HCT116 (cell line): ENCODE measurements around the gene CAGE1. TPM values are rescaled to one million over a fixed set of nuclear protein-coding genes. Genes with fewer than 3 reads are reported as not detected.

Experiments
- ATAC-seq: fragments of 200-7000 bp; cut with Tn5 transposase; 2 replicates; pipeline ENCODE4 v1.9.1; 2020; ENCODE audit warnings: mild to moderate bottlenecking, moderate library complexity
- BruUV-seq: library from RNA; stranded (reverse); fragments of 400-500 nt; replicated peaks from 2 replicates; lab custom pipeline; 2021; lab: Mats Ljungman, UMichigan
- CTCF ChIA-PET: fragments of 300-600 bp; sonication (Branson Sonifier 250); formaldehyde crosslinking; loops from one replicate; lab custom pipeline; 2021; ENCODE audit warnings: antibody characterized with exemption; lab: Charles Lee
- POLR2A ChIA-PET: fragments of 300-600, 350-600 bp; sonication (Branson Sonifier 250); formaldehyde crosslinking; loops from one replicate; lab custom pipeline; 2021; ENCODE audit warnings: antibody characterized with exemption; lab: Charles Lee
- RAD21 ChIA-PET, 2 experiments: fragments of 300-600 bp; sonication (Branson Sonifier 250); formaldehyde crosslinking; loops; one replicate each; lab custom pipeline; 2023; ENCODE audit warnings: low total read pairs in 2 of 2; ENCODE audit not compliant: uncharacterized antibody in 2 of 2, unreplicated experiment in 2 of 2, low non-redundant PET in 1 of 2; lab: Charles Lee
- DNase-seq: peaks from one replicate; pipeline ENCODE4 v3.0.0-alpha.2; 2010; ENCODE audit warnings: low read depth, low spot score
- H2AFZ ChIP-seq: fragments of 200-600 bp; shearing (Covaris generic), sonication (generic); 2 replicates; pipeline ENCODE4 v1.6.1; 2017; ENCODE audit warnings: low read depth, mixed run types, mixed read lengths, antibody characterized with exemption, low read length; ENCODE audit not compliant: poor library complexity, severe bottlenecking
- H3K27ac ChIP-seq: 2 replicates; pipeline ENCODE4 v1.5.1; 2012; ENCODE audit warnings: low read depth, low read length
- H3K27me3 ChIP-seq: fragments of 200-600 bp; sonication (generic); 2 replicates; pipeline ENCODE4 v1.6.1; 2016; ENCODE audit warnings: mixed run types, low read length, mixed read lengths; ENCODE audit not compliant: insufficient read depth
- H3K36me3 ChIP-seq, 2 experiments: fragments of 200-500 bp in 1 of 2; fragments of 200-600 bp in 1 of 2; sonication (Bioruptor generic) in 1 of 2; sonication (generic) in 1 of 2; 2 replicates each; pipeline versions ENCODE4 v1.5.1 to v1.6.1; 2014 to 2016; ENCODE audit warnings: low read length in 2 of 2, inconsistent platforms in 1 of 2, mixed read lengths in 1 of 2, mixed run types in 1 of 2; ENCODE audit not compliant: insufficient read depth in 2 of 2, control insufficient read depth in 1 of 2
- H3K4me1 ChIP-seq, 2 experiments: fragments of 200-600 bp in 1 of 2; sonication (generic) in 1 of 2; 2 replicates each; pipeline versions ENCODE4 v1.5.1 to v1.6.1; 2012 to 2017; ENCODE audit warnings: low read length in 2 of 2, inconsistent platforms in 1 of 2, mild to moderate bottlenecking in 1 of 2, mixed read lengths in 1 of 2, mixed run types in 1 of 2, moderate library complexity in 1 of 2; ENCODE audit not compliant: insufficient read depth in 2 of 2, control insufficient read depth in 1 of 2
- H3K4me2 ChIP-seq: fragments of 200-600 bp; sonication (generic); 2 replicates; pipeline ENCODE4 v1.6.1; 2017; ENCODE audit warnings: mixed run types, low read length, mixed read lengths
- H3K4me3 ChIP-seq, 2 experiments: fragments of 200-600 bp in 1 of 2; sonication (generic) in 1 of 2; replicated peaks in 1 of 2; 2 replicates each; pipeline ENCODE4 v1.5.1; 2011 to 2016; ENCODE audit warnings: low read length in 2 of 2, control low read depth in 1 of 2, low read depth in 1 of 2, mild to moderate bottlenecking in 1 of 2, mixed read lengths in 1 of 2, mixed run types in 1 of 2
- H3K79me2 ChIP-seq: fragments of 200-600 bp; sonication (generic); 2 replicates; pipeline ENCODE4 v1.6.1; 2017; ENCODE audit warnings: mild to moderate bottlenecking, mixed run types, low read length, moderate library complexity, mixed read lengths; ENCODE audit not compliant: insufficient read depth
- H3K9ac ChIP-seq: fragments of 200-600 bp; sonication (generic); 2 replicates; pipeline ENCODE4 v1.6.1; 2016; ENCODE audit warnings: low read length, mixed read lengths
- H3K9me2 ChIP-seq: fragments of 200-600 bp; sonication (generic), shearing (Covaris generic); 2 replicates; pipeline ENCODE4 v1.6.1; 2017; ENCODE audit warnings: mixed run types, mild to moderate bottlenecking, moderate library complexity; ENCODE audit not compliant: insufficient read depth
- H3K9me3 ChIP-seq, 2 experiments: fragments of 200-500 bp in 1 of 2; fragments of 200-600 bp in 1 of 2; sonication (Bioruptor generic) in 1 of 2; sonication (generic) in 1 of 2; 2 replicates each; pipeline ENCODE4 v1.6.1; 2014 to 2017; ENCODE audit warnings: low read length in 2 of 2, mixed read lengths in 2 of 2, inconsistent platforms in 1 of 2, low read depth in 1 of 2, mild to moderate bottlenecking in 1 of 2, mixed run types in 1 of 2, moderate library complexity in 1 of 2; ENCODE audit not compliant: control insufficient read depth in 1 of 2, insufficient read depth in 1 of 2
- H4K20me1 ChIP-seq: fragments of 200-600 bp; sonication (generic), shearing (Covaris generic); 2 replicates; pipeline ENCODE4 v1.6.1; 2017; ENCODE audit warnings: mixed run types, mild to moderate bottlenecking, moderate library complexity; ENCODE audit not compliant: insufficient read depth
- ATF3 ChIP-seq: IDR thresholded peaks from 2 replicates; pipeline ENCODE4 v1.6.1; 2012
- CBX3 ChIP-seq: IDR thresholded peaks from 2 replicates; pipeline ENCODE4 v1.6.1; 2012; ENCODE audit warnings: low read depth
- CEBPB ChIP-seq: IDR thresholded peaks from 2 replicates; pipeline ENCODE4 v1.6.1; 2012; ENCODE audit warnings: low read depth
- CTCF ChIP-seq, 3 experiments: fragments of 200-600 bp in 1 of 3; sonication (generic) in 1 of 3; IDR thresholded peaks in 2 of 3; conservative IDR thresholded peaks in 1 of 3; 2 replicates each; pipeline ENCODE4 v1.5.1; 2012 to 2017; ENCODE audit warnings: low read depth in 2 of 3, low read length in 2 of 3, antibody characterized with exemption in 1 of 3, borderline replicate concordance in 1 of 3, control low read depth in 1 of 3, mild to moderate bottlenecking in 1 of 3, mixed read lengths in 1 of 3, mixed run types in 1 of 3, moderate library complexity in 1 of 3; ENCODE audit not compliant: insufficient read depth in 1 of 3
- EGR1 ChIP-seq: IDR thresholded peaks from 2 replicates; pipeline ENCODE4 v1.6.1; 2012; ENCODE audit warnings: low read depth
- ELF1 ChIP-seq: IDR thresholded peaks from 2 replicates; pipeline ENCODE4 v1.6.1; 2012; ENCODE audit warnings: low read depth, borderline replicate concordance
- EZH2 ChIP-seq: fragments of 200-600 bp; sonication (generic); IDR thresholded peaks from 2 replicates; pipeline ENCODE4 v1.6.1; 2017; ENCODE audit warnings: antibody characterized with exemption, mixed run types
- EZH2phosphoT487 ChIP-seq: fragments of 200-600 bp; IDR thresholded peaks from 2 replicates; pipeline ENCODE4 v1.6.1; 2018; ENCODE audit warnings: antibody characterized with exemption, borderline replicate concordance
- FOSL1 ChIP-seq: IDR thresholded peaks from 2 replicates; pipeline ENCODE4 v1.6.1; 2012; ENCODE audit warnings: low read depth
- JUND ChIP-seq: IDR thresholded peaks from 2 replicates; pipeline ENCODE4 v1.6.1; 2012
- POLR2A ChIP-seq: IDR thresholded peaks from 2 replicates; pipeline ENCODE4 v1.7.0; 2011; ENCODE audit warnings: borderline replicate concordance; ENCODE audit not compliant: insufficient read depth, insufficient read length; ENCODE audit errors: extremely low read depth
- RAD21 ChIP-seq: IDR thresholded peaks from 2 replicates; pipeline ENCODE4 v1.6.1; 2012; ENCODE audit warnings: low read depth, mild to moderate bottlenecking
- REST ChIP-seq: IDR thresholded peaks from 2 replicates; pipeline ENCODE4 v1.6.1; 2012; ENCODE audit warnings: low read depth
- SIN3A ChIP-seq: IDR thresholded peaks from 2 replicates; pipeline ENCODE4 v1.6.1; 2012; ENCODE audit warnings: low read depth
- SP1 ChIP-seq: IDR thresholded peaks from 2 replicates; pipeline ENCODE4 v1.6.1; 2012; ENCODE audit warnings: low read depth
- YY1 ChIP-seq: IDR thresholded peaks from 2 replicates; pipeline ENCODE4 v1.6.1; 2011; ENCODE audit warnings: low read length, low read depth, moderate library complexity, mild to moderate bottlenecking; ENCODE audit not compliant: insufficient replicate concordance; ENCODE audit errors: extremely low read depth
- ZFX ChIP-seq: fragments of 450-650 bp; IDR thresholded peaks from 2 replicates; pipeline ENCODE4 v1.6.1; 2017
- ZNF274 ChIP-seq: fragments of 200-500 bp; sonication (Bioruptor generic); IDR thresholded peaks from 2 replicates; pipeline ENCODE4 v1.6.1; 2014; ENCODE audit warnings: mild to moderate bottlenecking, low read depth, low read length, inconsistent platforms
- intact Hi-C: fragments of 100-400 bp; cut with micrococcal nuclease; formaldehyde crosslinking; loops from 2 replicates; pipeline ENCODE4 v1.10.0; 2022
- total RNA-seq: library from RNA; stranded (reverse); gene quantifications from one replicate; pipeline ENCODE4 v1.2.1, GENCODE V29; 2021; ENCODE audit not compliant: unreplicated experiment

The CAGE1 gene
- total RNA-seq, 1 experiment from 2014 or later, result 0.20 TPM

- H3K27ac ChIP-seq, result no peak overlapping the region
- H3K4me1 ChIP-seq, result peaks cover 18 to 31% of the 10 kb centered on the region in 2 experiments
- peaks cover 5% of the 10 kb centered on the region; the same call in 1 of the 2 replicates for H4K20me1 ChIP-seq
- no TSS peak for BruUV-seq
- no peak overlapping the region for H3K9ac ChIP-seq
- DNase-seq, result no peak
- no peak overlapping the region for H3K4me3 ChIP-seq
- peak overlapping the region; percentile 81; the same call in 1 of the 2 replicates for H3K4me2 ChIP-seq
- peaks cover 36% of the 10 kb centered on the region for H3K79me2 ChIP-seq
- H3K9me2 ChIP-seq, result no peaks in the 10 kb centered on the region
- H3K27me3 ChIP-seq, result no peaks in the 10 kb centered on the region
- no peak overlapping the region for H2AFZ ChIP-seq
- RAD21 ChIA-PET, result no interaction called here
- no peak for ATAC-seq
- POLR2A ChIA-PET, result interaction anchor here (0.9 kb wide), 2 partner anchors 11 to 75 kb away, joined by 3 read pairs; partner anchors contain the start of genes CAGE1 and RIOK1
- CTCF ChIA-PET, result no interaction called here
- peaks cover 4 to 12% of the 10 kb centered on the region in 2 experiments; a peak in 2 of 4 replicates for H3K36me3 ChIP-seq
- intact Hi-C loops, result no loop called here
- TF ChIP-seq EZH2phosphoT487 (no peak), CEBPB (no peak), POLR2A (no peak), ELF1 (no peak), REST (no peak), EZH2 (no peak), ZNF274 (no peak), CTCF (IDR thresholded peaks at IDR 0.05 in 2 of 3, conservative IDR thresholded peaks at IDR 0.05 in 1 of 3; ENCODE audit: borderline replicate concordance in 1 of 3, insufficient read depth in 1 of 3, low read depth in 2 of 3, low read length in 2 of 3) (no peak), SP1 (no peak), YY1 (no peak), ZFX (no peak), ATF3 (no peak), SIN3A (no peak), JUND (no peak), CBX3 (no peak), RAD21 (no peak), EGR1 (no peak), FOSL1 (no peak)
- no peaks in the 10 kb centered on the region for H3K9me3 ChIP-seq
Observed at GRCh38 chr6:7314414-7314813, 75.1 kb downstream of the CAGE1 start.
